WTC11 (cell line): ENCODE results near the gene MDM4. TPM values are rescaled to one million over a fixed set of nuclear protein-coding genes. Genes with fewer than 3 reads are reported as not detected.
A peak's percentile ranks its signal among the peaks of the same experiment; 100 is the strongest.

Experiments
- ATAC-seq: fragments of 200-7000 bp; cut with Tn5 transposase; 2 replicates; pipeline ENCODE4 v1.10.0; 2021; ENCODE audit warnings: mild to moderate bottlenecking, moderate library complexity
- CTCF ChIA-PET: fragments of 300-600 bp; sonication (Branson Sonifier 250); formaldehyde crosslinking; loops from one replicate; lab custom pipeline; 2021; ENCODE audit warnings: antibody characterized with exemption; lab: Charles Lee
- POLR2A ChIA-PET: fragments of 350-600 bp; sonication (Branson Sonifier 250); formaldehyde crosslinking; loops from one replicate; lab custom pipeline; 2021; ENCODE audit warnings: antibody characterized with exemption; lab: Charles Lee
- DNase-seq: peaks from one replicate; pipeline ENCODE4 v3.0.0; 2021; ENCODE audit warnings: low spot score
- H3K27ac Mint-ChIP-seq: 2 replicates; pipeline ENCODE4 v1.8.0; 2021; ENCODE audit warnings: mixed read lengths
- H3K27me3 Mint-ChIP-seq: 2 replicates; pipeline ENCODE4 v1.8.0; 2021; ENCODE audit warnings: low read depth, mild to moderate bottlenecking, moderate library complexity, mixed read lengths
- H3K36me3 Mint-ChIP-seq: 2 replicates; pipeline ENCODE4 v1.8.0; 2021; ENCODE audit warnings: mixed read lengths
- H3K4me1 Mint-ChIP-seq: 2 replicates; pipeline ENCODE4 v1.8.0; 2022; ENCODE audit warnings: mixed read lengths
- H3K4me3 Mint-ChIP-seq: 2 replicates; pipeline ENCODE4 v1.8.0; 2021; ENCODE audit warnings: mild to moderate bottlenecking, moderate library complexity, mixed read lengths
- H3K9me3 Mint-ChIP-seq: 2 replicates; pipeline ENCODE4 v1.8.0; 2021; ENCODE audit warnings: mixed read lengths
- CREM ChIP-seq: sonication (generic); formaldehyde crosslinking; IDR thresholded peaks from 2 replicates; pipeline ENCODE4 v1.8.1; 2022; ENCODE audit warnings: mild to moderate bottlenecking, missing genetic modification reagents, moderate library complexity
- ELF4 ChIP-seq: sonication (generic); formaldehyde crosslinking; IDR thresholded peaks from 2 replicates; pipeline ENCODE4 v1.8.1; 2022; ENCODE audit warnings: low read depth, mild to moderate bottlenecking, moderate library complexity, missing genetic modification reagents
- EMX1 ChIP-seq: fragments of 250-450 bp; sonication (Bioruptor Pico); IDR thresholded peaks from 2 replicates; pipeline ENCODE4 v1.8.0; 2021; ENCODE audit warnings: mild to moderate bottlenecking
- FOXJ3 ChIP-seq: sonication (generic); formaldehyde crosslinking; IDR thresholded peaks from 2 replicates; pipeline ENCODE4 v1.9.0; 2021; ENCODE audit warnings: missing genetic modification reagents, mild to moderate bottlenecking, borderline replicate concordance
- FOXK1 ChIP-seq: sonication (generic); formaldehyde crosslinking; IDR thresholded peaks from 2 replicates; pipeline ENCODE4 v1.8.0; 2022; ENCODE audit warnings: mild to moderate bottlenecking, moderate library complexity, missing genetic modification reagents
- FOXP1 ChIP-seq: sonication (generic); formaldehyde crosslinking; IDR thresholded peaks from 2 replicates; pipeline ENCODE4 v1.8.0; 2022; ENCODE audit warnings: missing genetic modification reagents, mild to moderate bottlenecking, moderate library complexity, borderline replicate concordance
- JAZF1 ChIP-seq: fragments of 250-450 bp; sonication (Bioruptor Pico); IDR thresholded peaks from 2 replicates; pipeline ENCODE4 v1.9.0; 2021; ENCODE audit warnings: moderate library complexity, mild to moderate bottlenecking, inconsistent platforms
- JUN ChIP-seq: sonication (generic); formaldehyde crosslinking; IDR thresholded peaks from 2 replicates; pipeline ENCODE4 v1.8.0; 2023; ENCODE audit warnings: mild to moderate bottlenecking, missing genetic modification reagents
- NFE2L1 ChIP-seq: sonication (generic); formaldehyde crosslinking; IDR thresholded peaks from 2 replicates; pipeline ENCODE4 v1.8.1; 2023; ENCODE audit warnings: missing genetic modification reagents
- SMAD4 ChIP-seq: sonication (generic); formaldehyde crosslinking; IDR thresholded peaks from 2 replicates; pipeline ENCODE4 v1.8.0; 2022; ENCODE audit warnings: mild to moderate bottlenecking, missing genetic modification reagents
- SOX15 ChIP-seq: fragments of 250-450 bp; sonication (Bioruptor Pico); IDR thresholded peaks from 2 replicates; pipeline ENCODE4 v1.9.0; 2021; ENCODE audit warnings: mild to moderate bottlenecking
- TEAD1 ChIP-seq: sonication (generic); formaldehyde crosslinking; IDR thresholded peaks from 2 replicates; pipeline ENCODE4 v1.8.0; 2022; ENCODE audit warnings: mild to moderate bottlenecking, missing genetic modification reagents
- ZNF121 ChIP-seq: sonication (generic); formaldehyde crosslinking; IDR thresholded peaks from 2 replicates; pipeline ENCODE4 v1.8.0; 2023; ENCODE audit warnings: missing genetic modification reagents
- ZNF138 ChIP-seq: sonication (generic); formaldehyde crosslinking; conservative IDR thresholded peaks from 2 replicates; pipeline ENCODE4 v1.8.1; 2022; ENCODE audit warnings: mild to moderate bottlenecking, moderate library complexity, missing genetic modification reagents
- ZNF219 ChIP-seq: sonication (generic); formaldehyde crosslinking; IDR thresholded peaks from 2 replicates; pipeline ENCODE4 v1.8.0; 2023; ENCODE audit warnings: missing genetic modification reagents, mild to moderate bottlenecking, borderline replicate concordance
- ZNF263 ChIP-seq: sonication (generic); formaldehyde crosslinking; IDR thresholded peaks from 2 replicates; pipeline ENCODE4 v1.8.1; 2022; ENCODE audit warnings: low read depth, mild to moderate bottlenecking, moderate library complexity, missing genetic modification reagents
- ZNF317 ChIP-seq: sonication (generic); formaldehyde crosslinking; IDR thresholded peaks from 2 replicates; pipeline ENCODE4 v1.8.1; 2023; ENCODE audit warnings: low read depth, mild to moderate bottlenecking, moderate library complexity, missing genetic modification reagents, borderline replicate concordance
- ZNF671 ChIP-seq: fragments of 250-450 bp; sonication (Bioruptor Pico); IDR thresholded peaks from 2 replicates; pipeline ENCODE4 v1.8.0; 2021; ENCODE audit warnings: mild to moderate bottlenecking
- total RNA-seq: library from RNA; stranded (reverse); gene quantifications from 3 replicates; pipeline ENCODE4 v1.2.3, GENCODE V29; 2021
- TF ChIP-seq, protein P1 (sequence below): sonication (generic); formaldehyde crosslinking; IDR thresholded peaks from 2 replicates; pipeline ENCODE4 v1.8.0; 2023; ENCODE audit warnings: missing genetic modification reagents
- TF ChIP-seq, protein P2 (sequence below): fragments of 250-450 bp; sonication (Bioruptor Pico); IDR thresholded peaks from 2 replicates; pipeline ENCODE4 v1.9.0; 2021; ENCODE audit warnings: mild to moderate bottlenecking

Gene MDM4
- total RNA-seq, 1 experiment from 2014 or later = 76.2 TPM

DNA sequence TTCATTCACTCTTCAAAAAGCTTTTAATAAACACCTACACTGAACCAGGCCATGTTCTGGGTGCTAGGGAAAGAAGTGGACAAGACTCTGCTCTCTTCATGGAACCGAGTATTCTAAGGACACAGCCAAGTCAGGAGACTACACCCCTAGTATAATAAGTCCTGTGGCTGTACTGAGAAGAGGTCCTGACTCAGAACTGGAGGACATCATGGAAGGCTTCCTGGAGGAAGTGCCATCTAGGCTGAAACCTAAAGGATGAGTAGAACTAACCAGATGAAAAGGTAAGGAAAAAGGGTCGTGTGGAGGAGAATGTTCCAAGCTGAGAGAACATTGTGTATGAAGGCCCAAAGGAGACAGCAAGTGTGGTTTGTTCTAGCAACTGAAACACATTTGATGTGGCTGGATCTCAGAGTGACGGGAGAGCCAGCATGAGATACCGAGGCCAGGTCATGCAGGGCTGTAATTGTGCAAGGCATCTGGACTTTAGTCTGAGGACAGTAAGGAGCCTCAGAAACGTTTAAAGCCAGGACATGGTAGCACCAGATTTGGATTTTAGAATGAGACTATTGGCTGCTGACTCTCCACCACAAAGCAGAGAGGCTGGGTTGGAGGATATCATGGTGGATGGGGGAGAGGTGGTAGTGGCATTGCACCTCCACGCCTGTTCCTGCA, 86.8 kb downstream of the MDM4 start:
- Mint-ChIP-seq H3K27ac (no peak overlapping the region), H3K9me3 (peaks cover 8% of the 10 kb centered on the region), H3K4me3 (no peak overlapping the region), H3K4me1 (peaks cover 33% of the 10 kb centered on the region), H3K27me3 (peaks cover 13% of the 10 kb centered on the region), H3K36me3 (no peaks in the 10 kb centered on the region)
- TF ChIP-seq JUN (no peak), NFE2L1 (no peak), ZNF263 (CRISPR knock-in tag) (no peak), CREM (CRISPR knock-in tag) (no peak), ZNF671 (CRISPR knock-in tag) (no peak), ZNF219 (no peak), ZNF138 (CRISPR knock-in tag) (no peak), FOXJ3 (no peak), TEAD1 (CRISPR knock-in tag) (no peak), ELF4 (no peak)
- TF ChIP-seq, protein P1, sequence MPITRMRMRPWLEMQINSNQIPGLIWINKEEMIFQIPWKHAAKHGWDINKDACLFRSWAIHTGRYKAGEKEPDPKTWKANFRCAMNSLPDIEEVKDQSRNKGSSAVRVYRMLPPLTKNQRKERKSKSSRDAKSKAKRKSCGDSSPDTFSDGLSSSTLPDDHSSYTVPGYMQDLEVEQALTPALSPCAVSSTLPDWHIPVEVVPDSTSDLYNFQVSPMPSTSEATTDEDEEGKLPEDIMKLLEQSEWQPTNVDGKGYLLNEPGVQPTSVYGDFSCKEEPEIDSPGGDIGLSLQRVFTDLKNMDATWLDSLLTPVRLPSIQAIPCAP (CRISPR knock-in tag) = no peak
- TF ChIP-seq, protein P2, sequence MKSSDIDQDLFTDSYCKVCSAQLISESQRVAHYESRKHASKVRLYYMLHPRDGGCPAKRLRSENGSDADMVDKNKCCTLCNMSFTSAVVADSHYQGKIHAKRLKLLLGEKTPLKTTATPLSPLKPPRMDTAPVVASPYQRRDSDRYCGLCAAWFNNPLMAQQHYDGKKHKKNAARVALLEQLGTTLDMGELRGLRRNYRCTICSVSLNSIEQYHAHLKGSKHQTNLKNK = no peak
- ChIA-PET CTCF (interaction anchor here (1.1 to 1.9 kb wide), 5 partner anchors 21 to 160 kb away, joined by 3 to 13 read pairs (median 3); no protein-coding TSS in a partner anchor), POLR2A (no interaction called here)
- no peak for ATAC-seq
- DNase-seq = no peak

DNA sequence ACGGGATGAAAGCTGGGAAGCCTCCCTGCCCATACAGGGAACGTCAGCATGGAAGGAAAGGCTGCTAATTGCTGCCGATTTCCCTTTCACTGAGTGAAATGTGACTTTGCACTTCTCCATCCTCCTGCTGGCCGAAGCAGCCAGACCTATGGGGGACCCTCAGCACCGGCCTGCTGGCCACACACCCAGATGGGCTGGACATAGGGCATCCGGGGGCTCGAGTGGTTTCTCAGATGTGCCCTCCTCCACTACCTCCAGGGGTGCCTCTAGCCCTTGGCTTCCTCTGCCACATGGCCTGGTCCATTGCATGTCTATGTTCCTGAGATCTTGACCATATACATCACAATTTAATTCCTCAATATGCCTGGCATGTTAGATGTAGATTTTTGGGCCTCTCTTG, 89.6 kb downstream of the MDM4 start:
- ATAC-seq (no peak), DNase-seq (no peak)
- Mint-ChIP-seq H3K27me3 (peaks cover 13% of the 10 kb centered on the region), H3K4me3 (no peak overlapping the region), H3K4me1 (peaks cover 22% of the 10 kb centered on the region), H3K36me3 (no peaks in the 10 kb centered on the region), H3K9me3 (peaks cover 8% of the 10 kb centered on the region), H3K27ac (no peak overlapping the region)
- CTCF ChIA-PET = no interaction called here
- POLR2A ChIA-PET = no interaction called here
- TF ChIP-seq FOXK1 (no peak), EMX1 (CRISPR knock-in tag) (no peak), SOX15 (CRISPR knock-in tag) (no peak), ZNF317 (CRISPR knock-in tag) (no peak), FOXP1 (CRISPR knock-in tag) (no peak), SMAD4 (CRISPR knock-in tag) (no peak), JAZF1 (CRISPR knock-in tag) (no peak), ZNF121 (CRISPR knock-in tag) (0 out of 2 replicates have a peak, but pooled peaks have one; percentile 4)

Other genes starting within 250 kb of the MDM4 start
- gene PLEKHA6, start 156.5 kb upstream of the MDM4 start, total RNA-seq = 9.2 to 11.6 TPM (median 11.0 TPM) in 3 replicates
- 43.7 to 47.7 TPM (median 44.6 TPM) in 3 replicates for gene PPP1R15B, start 104.6 kb upstream of the MDM4 start, total RNA-seq
- gene PIK3C2B, start 21.6 kb upstream of the MDM4 start, total RNA-seq = 20.8 to 27.7 TPM (median 22.6 TPM) in 3 replicates
- 3.2 to 5.3 TPM (median 3.4 TPM) in 3 replicates for gene LRRN2, start 169.3 kb downstream of the MDM4 start, total RNA-seq